HepG2 (cell line): ENCODE results near the gene IL18R1. TPM values are rescaled to one million over a fixed set of nuclear protein-coding genes. Genes with fewer than 3 reads are reported as not detected.

Experiments used
- AGO2 ChIP-seq: fragments of 200-400 bp; formaldehyde crosslinking; optimal IDR thresholded peaks from 2 replicates; pipeline ENCODE3; 2017; ENCODE audit warnings: mild to moderate bottlenecking, low read depth, low read length, moderate library complexity
- DNMT3B ChIP-seq: conservative IDR thresholded peaks from 2 replicates; pipeline ENCODE4 v1.6.1; 2016; ENCODE audit warnings: missing biosample characterization, control low read depth
- FOXC1 ChIP-seq: sonication (generic); formaldehyde crosslinking; IDR thresholded peaks from 2 replicates; pipeline ENCODE4 v1.8.0; 2022; ENCODE audit warnings: mild to moderate bottlenecking, missing genetic modification reagents, borderline replicate concordance
- FOXO1 ChIP-seq: sonication (generic); formaldehyde crosslinking; IDR thresholded peaks from 2 replicates; pipeline ENCODE4 v1.4.0; 2020; ENCODE audit warnings: missing genetic modification reagents
- HNF4A ChIP-seq: sonication (generic); formaldehyde crosslinking; IDR thresholded peaks from 2 replicates; pipeline ENCODE4 v1.4.0; 2020; ENCODE audit warnings: missing genetic modification reagents
- HOXD1 ChIP-seq: sonication (generic); formaldehyde crosslinking; IDR thresholded peaks from 2 replicates; pipeline ENCODE4 v1.5.0; 2020; ENCODE audit warnings: missing genetic modification reagents
- ISL2 ChIP-seq: sonication (generic); formaldehyde crosslinking; IDR thresholded peaks from 2 replicates; pipeline ENCODE4 v1.5.0; 2020; ENCODE audit warnings: missing genetic modification reagents
- NFYB ChIP-seq: sonication (generic); formaldehyde crosslinking; IDR thresholded peaks from 2 replicates; pipeline ENCODE4 v1.4.0; 2020; ENCODE audit warnings: missing genetic modification reagents
- PHF21A ChIP-seq: sonication (generic); formaldehyde crosslinking; IDR thresholded peaks from 2 replicates; pipeline ENCODE4 v1.5.0; 2020; ENCODE audit warnings: mild to moderate bottlenecking, missing genetic modification reagents
- SMAD3 ChIP-seq: sonication (generic); formaldehyde crosslinking; IDR thresholded peaks from 2 replicates; pipeline ENCODE4 v1.4.0; 2020; ENCODE audit warnings: missing genetic modification reagents
- SMAD9 ChIP-seq: sonication (generic); formaldehyde crosslinking; IDR thresholded peaks from 2 replicates; pipeline ENCODE4 v1.5.1; 2020; ENCODE audit warnings: mild to moderate bottlenecking, missing genetic modification reagents
- ZKSCAN8 ChIP-seq: IDR thresholded peaks from 2 replicates; pipeline ENCODE4 v1.6.1; 2016; ENCODE audit warnings: borderline replicate concordance, missing genetic modification reagents, missing compliant biosample characterization
- ZNF20 ChIP-seq: sonication (generic); formaldehyde crosslinking; IDR thresholded peaks from 2 replicates; pipeline ENCODE4 v1.4.0; 2020; ENCODE audit warnings: mild to moderate bottlenecking, moderate library complexity, missing genetic modification reagents
- ZNF614 ChIP-seq: IDR thresholded peaks from 2 replicates; pipeline ENCODE4 v1.6.1; 2018; ENCODE audit warnings: missing biosample characterization, missing genetic modification reagents, inconsistent platforms, borderline replicate concordance
- ZNF678 ChIP-seq: sonication (generic); formaldehyde crosslinking; IDR thresholded peaks from 2 replicates; pipeline ENCODE4 v1.4.0; 2020; ENCODE audit warnings: mild to moderate bottlenecking, missing genetic modification reagents
- ZNF780A ChIP-seq: sonication (generic); formaldehyde crosslinking; IDR thresholded peaks from 2 replicates; pipeline ENCODE4 v1.8.0; 2022; ENCODE audit warnings: mild to moderate bottlenecking, missing genetic modification reagents, moderate library complexity
- ZSCAN22 ChIP-seq: sonication (generic); formaldehyde crosslinking; IDR thresholded peaks from 2 replicates; pipeline ENCODE4 v1.4.0; 2020; ENCODE audit warnings: mild to moderate bottlenecking, missing genetic modification reagents
- polyA plus RNA-seq, 8 experiments: library from polyadenylated mRNA; depleted of rRNA in 3 of 8; stranded (reverse) in 7 of 8; unstranded in 1 of 8; fragments of >200 nt; fragmentation: Illumina TruSeq in 4 of 8; extraction: Trizol in 4 of 8; gene quantifications; 2 replicates each; pipeline versions ENCODE4 v1.2.1 to v1.2.3, GENCODE V29; 2011 to 2016; ENCODE audit warnings: low read depth in 4 of 8, missing spikeins in 1 of 8, mixed read lengths in 1 of 8; ENCODE audit not compliant: insufficient read depth in 1 of 8
- total RNA-seq, 5 experiments: library from RNA; depleted of rRNA; stranded (reverse); fragments of >200 nt; fragmentation: Illumina TruSeq; extraction: Trizol; gene quantifications; 2 replicates each; pipeline ENCODE4 v1.2.3, GENCODE V29; 2016; ENCODE audit warnings: low read depth in 1 of 5
- TF ChIP-seq, protein P1 (sequence below): IDR thresholded peaks from 2 replicates; pipeline ENCODE4 v1.6.1; 2018; ENCODE audit warnings: missing genetic modification reagents, mild to moderate bottlenecking, missing compliant biosample characterization
- TF ChIP-seq, protein P2 (sequence below): sonication (generic); formaldehyde crosslinking; IDR thresholded peaks from 2 replicates; pipeline ENCODE4 v1.5.0; 2020; ENCODE audit warnings: missing genetic modification reagents
- TF ChIP-seq, protein P3 (sequence below): sonication (generic); formaldehyde crosslinking; IDR thresholded peaks from 2 replicates; pipeline ENCODE4 v1.5.1; 2020; ENCODE audit warnings: missing genetic modification reagents, mild to moderate bottlenecking, borderline replicate concordance
- TF ChIP-seq, protein P4 (sequence below): sonication (generic); formaldehyde crosslinking; IDR thresholded peaks from 2 replicates; pipeline ENCODE4 v1.8.1; 2023; ENCODE audit warnings: missing genetic modification reagents, mild to moderate bottlenecking, borderline replicate concordance
- TF ChIP-seq, protein P5 (sequence below): sonication (generic); formaldehyde crosslinking; IDR thresholded peaks from 2 replicates; pipeline ENCODE4 v1.5.0; 2020; ENCODE audit warnings: missing genetic modification reagents, mild to moderate bottlenecking, borderline replicate concordance
- TF ChIP-seq, protein P6 (sequence below): sonication (generic); formaldehyde crosslinking; IDR thresholded peaks from 2 replicates; pipeline ENCODE4 v1.4.0; 2020; ENCODE audit warnings: missing genetic modification reagents

Gene IL18R1
- total and polyA plus RNA-seq, 2 of the 13 experiments (the other 11 are each of a cell fraction or from before 2014, with no cell fraction given) = 0.01 to 0.04 TPM

DNA sequence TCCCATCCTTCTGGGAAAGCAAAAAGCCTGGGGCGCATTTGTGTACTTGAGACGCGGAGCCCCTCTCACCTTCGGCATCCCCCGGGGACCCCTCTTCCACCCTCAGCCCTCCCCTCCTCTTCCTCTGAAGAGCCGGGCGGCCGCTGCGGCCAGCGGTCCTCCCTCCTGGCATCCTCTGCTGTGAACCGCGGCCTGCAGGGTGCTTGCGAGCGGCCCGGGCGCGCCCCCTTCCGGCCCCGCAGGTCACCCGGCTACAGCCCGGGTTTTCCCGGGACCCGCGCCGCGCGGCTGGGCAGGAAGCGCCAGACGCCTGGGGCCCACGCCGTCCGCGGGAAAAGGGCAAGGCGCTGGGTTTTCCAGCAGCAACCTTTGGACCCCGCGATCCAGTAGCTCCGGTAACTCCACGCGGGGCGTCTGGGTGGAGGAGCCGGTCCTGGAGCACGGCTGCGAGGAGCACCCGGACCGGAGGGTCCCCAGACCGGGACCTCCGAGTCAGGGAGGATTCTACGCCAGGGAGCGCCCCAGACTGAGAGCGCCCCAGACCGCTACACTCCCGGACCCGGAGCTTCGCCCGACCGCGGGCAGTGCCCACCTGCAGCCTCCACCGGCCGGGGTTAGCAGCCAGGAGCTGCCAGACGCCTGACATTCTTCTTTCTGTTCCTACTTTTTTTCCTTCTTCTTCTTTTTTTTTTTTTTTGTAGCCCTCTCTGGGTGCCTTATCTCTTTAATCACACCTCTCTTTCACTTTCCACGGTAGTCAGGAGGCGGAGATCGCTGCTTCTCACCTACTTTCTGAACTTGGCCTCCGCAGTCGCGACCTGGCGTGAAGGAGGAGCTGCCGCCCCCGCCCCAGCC lies at the start of gene IL18R1 (continued):
- TF ChIP-seq FOXC1 (CRISPR knock-in tag) (peak; percentile 81), AGO2 (no peak), SMAD3 (CRISPR knock-in tag) (peak; percentile 65; the same call in 1 of the 2 replicates), ISL2 (CRISPR knock-in tag) (peak; percentile 67), ZNF614 (CRISPR knock-in tag) (peak; percentile 60; the same call in 1 of the 2 replicates), ZSCAN22 (CRISPR knock-in tag) (no peak), SMAD9 (CRISPR knock-in tag) (no peak), PHF21A (CRISPR knock-in tag) (peak; percentile 68), ZKSCAN8 (CRISPR knock-in tag) (0 out of 2 replicates have a peak, but pooled peaks have one; percentile 59), NFYB (CRISPR knock-in tag) (peak; percentile 33; the same call in 1 of the 2 replicates), HNF4A (CRISPR knock-in tag) (peak; percentile 36; the same call in 1 of the 2 replicates), ZNF780A (CRISPR knock-in tag) (no peak), ZNF20 (CRISPR knock-in tag) (no peak), HOXD1 (CRISPR knock-in tag) (peak; percentile 76), ZNF678 (CRISPR knock-in tag) (no peak), DNMT3B (CRISPR knock-in tag) (no peak), FOXO1 (CRISPR knock-in tag) (0 out of 2 replicates have a peak, but pooled peaks have one; percentile 23)
- TF ChIP-seq, protein P1, sequence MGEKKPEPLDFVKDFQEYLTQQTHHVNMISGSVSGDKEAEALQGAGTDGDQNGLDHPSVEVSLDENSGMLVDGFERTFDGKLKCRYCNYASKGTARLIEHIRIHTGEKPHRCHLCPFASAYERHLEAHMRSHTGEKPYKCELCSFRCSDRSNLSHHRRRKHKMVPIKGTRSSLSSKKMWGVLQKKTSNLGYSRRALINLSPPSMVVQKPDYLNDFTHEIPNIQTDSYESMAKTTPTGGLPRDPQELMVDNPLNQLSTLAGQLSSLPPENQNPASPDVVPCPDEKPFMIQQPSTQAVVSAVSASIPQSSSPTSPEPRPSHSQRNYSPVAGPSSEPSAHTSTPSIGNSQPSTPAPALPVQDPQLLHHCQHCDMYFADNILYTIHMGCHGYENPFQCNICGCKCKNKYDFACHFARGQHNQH (CRISPR knock-in tag) = peak; percentile 80
- TF ChIP-seq, protein P2, sequence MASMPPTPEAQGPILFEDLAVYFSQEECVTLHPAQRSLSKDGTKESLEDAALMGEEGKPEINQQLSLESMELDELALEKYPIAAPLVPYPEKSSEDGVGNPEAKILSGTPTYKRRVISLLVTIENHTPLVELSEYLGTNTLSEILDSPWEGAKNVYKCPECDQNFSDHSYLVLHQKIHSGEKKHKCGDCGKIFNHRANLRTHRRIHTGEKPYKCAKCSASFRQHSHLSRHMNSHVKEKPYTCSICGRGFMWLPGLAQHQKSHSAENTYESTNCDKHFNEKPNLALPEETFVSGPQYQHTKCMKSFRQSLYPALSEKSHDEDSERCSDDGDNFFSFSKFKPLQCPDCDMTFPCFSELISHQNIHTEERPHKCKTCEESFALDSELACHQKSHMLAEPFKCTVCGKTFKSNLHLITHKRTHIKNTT = no peak
- TF ChIP-seq, protein P3, sequence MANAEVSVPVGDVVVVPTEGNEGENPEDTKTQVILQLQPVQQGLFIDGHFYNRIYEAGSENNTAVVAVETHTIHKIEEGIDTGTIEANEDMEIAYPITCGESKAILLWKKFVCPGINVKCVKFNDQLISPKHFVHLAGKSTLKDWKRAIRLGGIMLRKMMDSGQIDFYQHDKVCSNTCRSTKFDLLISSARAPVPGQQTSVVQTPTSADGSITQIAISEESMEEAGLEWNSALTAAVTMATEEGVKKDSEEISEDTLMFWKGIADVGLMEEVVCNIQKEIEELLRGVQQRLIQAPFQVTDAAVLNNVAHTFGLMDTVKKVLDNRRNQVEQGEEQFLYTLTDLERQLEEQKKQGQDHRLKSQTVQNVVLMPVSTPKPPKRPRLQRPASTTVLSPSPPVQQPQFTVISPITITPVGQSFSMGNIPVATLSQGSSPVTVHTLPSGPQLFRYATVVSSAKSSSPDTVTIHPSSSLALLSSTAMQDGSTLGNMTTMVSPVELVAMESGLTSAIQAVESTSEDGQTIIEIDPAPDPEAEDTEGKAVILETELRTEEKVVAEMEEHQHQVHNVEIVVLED = peak; percentile 66; the same call in 1 of the 2 replicates
- TF ChIP-seq, protein P4, sequence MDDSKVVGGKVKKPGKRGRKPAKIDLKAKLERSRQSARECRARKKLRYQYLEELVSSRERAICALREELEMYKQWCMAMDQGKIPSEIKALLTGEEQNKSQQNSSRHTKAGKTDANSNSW (CRISPR knock-in tag) = no peak
- TF ChIP-seq, protein P5, sequence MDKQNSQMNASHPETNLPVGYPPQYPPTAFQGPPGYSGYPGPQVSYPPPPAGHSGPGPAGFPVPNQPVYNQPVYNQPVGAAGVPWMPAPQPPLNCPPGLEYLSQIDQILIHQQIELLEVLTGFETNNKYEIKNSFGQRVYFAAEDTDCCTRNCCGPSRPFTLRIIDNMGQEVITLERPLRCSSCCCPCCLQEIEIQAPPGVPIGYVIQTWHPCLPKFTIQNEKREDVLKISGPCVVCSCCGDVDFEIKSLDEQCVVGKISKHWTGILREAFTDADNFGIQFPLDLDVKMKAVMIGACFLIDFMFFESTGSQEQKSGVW (CRISPR knock-in tag) = no peak
- TF ChIP-seq, protein P6, sequence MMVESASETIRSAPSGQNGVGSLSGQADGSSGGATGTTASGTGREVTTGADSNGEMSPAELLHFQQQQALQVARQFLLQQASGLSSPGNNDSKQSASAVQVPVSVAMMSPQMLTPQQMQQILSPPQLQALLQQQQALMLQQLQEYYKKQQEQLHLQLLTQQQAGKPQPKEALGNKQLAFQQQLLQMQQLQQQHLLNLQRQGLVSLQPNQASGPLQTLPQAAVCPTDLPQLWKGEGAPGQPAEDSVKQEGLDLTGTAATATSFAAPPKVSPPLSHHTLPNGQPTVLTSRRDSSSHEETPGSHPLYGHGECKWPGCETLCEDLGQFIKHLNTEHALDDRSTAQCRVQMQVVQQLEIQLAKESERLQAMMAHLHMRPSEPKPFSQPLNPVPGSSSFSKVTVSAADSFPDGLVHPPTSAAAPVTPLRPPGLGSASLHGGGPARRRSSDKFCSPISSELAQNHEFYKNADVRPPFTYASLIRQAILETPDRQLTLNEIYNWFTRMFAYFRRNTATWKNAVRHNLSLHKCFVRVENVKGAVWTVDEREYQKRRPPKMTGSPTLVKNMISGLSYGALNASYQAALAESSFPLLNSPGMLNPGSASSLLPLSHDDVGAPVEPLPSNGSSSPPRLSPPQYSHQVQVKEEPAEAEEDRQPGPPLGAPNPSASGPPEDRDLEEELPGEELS (CRISPR knock-in tag) = no peak
